Mesenchymal stem cell (in vitro differentiated cells and primary cell): Measurements from ENCODE around the gene PLCD1.
A peak's percentile ranks its signal among the peaks of the same experiment; 100 is the strongest.

Experiments used
- DNase-seq: peaks from one replicate; pipeline ENCODE4 v3.0.0-alpha.2; 2013
- H2AFZ ChIP-seq: one replicate; pipeline ENCODE4 v1.6.1; 2013; ENCODE audit warnings: low read depth, mild to moderate bottlenecking, control low read depth, inconsistent platforms, low read length, moderate library complexity
- H2AK5ac ChIP-seq: 2 replicates; pipeline ENCODE4 v1.6.1; 2013; ENCODE audit warnings: low read length, moderate library complexity, mild to moderate bottlenecking, inconsistent platforms; ENCODE audit not compliant: severe bottlenecking
- H2BK120ac ChIP-seq: one replicate; pipeline ENCODE4 v1.6.1; 2013; ENCODE audit warnings: low read depth, mild to moderate bottlenecking, inconsistent platforms, low read length, moderate library complexity
- H2BK12ac ChIP-seq, 2 experiments: one replicate each; pipeline ENCODE4 v1.6.1; 2013; ENCODE audit warnings: inconsistent platforms in 2 of 2, low read length in 2 of 2, mild to moderate bottlenecking in 2 of 2, moderate library complexity in 2 of 2, control low read depth in 1 of 2
- H2BK15ac ChIP-seq: one replicate; pipeline ENCODE4 v1.6.1; 2013; ENCODE audit warnings: mild to moderate bottlenecking, low read depth, inconsistent platforms; ENCODE audit not compliant: poor library complexity, severe bottlenecking
- H2BK5ac ChIP-seq: 2 replicates; pipeline ENCODE4 v1.6.1; 2013; ENCODE audit warnings: low read depth, mild to moderate bottlenecking, low read length, control low read depth, inconsistent platforms; ENCODE audit not compliant: poor library complexity, severe bottlenecking
- H3K14ac ChIP-seq, 2 experiments: one replicate each; pipeline ENCODE4 v1.6.1; 2013; ENCODE audit warnings: inconsistent platforms in 2 of 2, low read length in 2 of 2, control low read depth in 1 of 2, mild to moderate bottlenecking in 1 of 2, moderate library complexity in 1 of 2
- H3K18ac ChIP-seq, 2 experiments: one replicate each; pipeline ENCODE4 v1.6.1; 2013; ENCODE audit warnings: inconsistent platforms in 2 of 2, low read length in 2 of 2, control low read depth in 1 of 2, low read depth in 1 of 2, mild to moderate bottlenecking in 1 of 2
- H3K23ac ChIP-seq, 2 experiments: one replicate each; pipeline ENCODE4 v1.6.1; 2013; ENCODE audit warnings: inconsistent platforms in 2 of 2, low read length in 2 of 2, mild to moderate bottlenecking in 2 of 2, moderate library complexity in 2 of 2, control low read depth in 1 of 2
- H3K27ac ChIP-seq: 2 replicates; pipeline ENCODE4 v1.5.1; 2013; ENCODE audit warnings: mild to moderate bottlenecking, moderate library complexity, low read length, control low read depth, inconsistent platforms; ENCODE audit not compliant: poor library complexity, severe bottlenecking
- H3K27me3 ChIP-seq, 2 experiments: 2 replicates each; pipeline versions ENCODE4 v1.6.1 to v1.7.0; 2013; ENCODE audit warnings: low read length in 2 of 2, mild to moderate bottlenecking in 2 of 2, moderate library complexity in 2 of 2, control low read depth in 1 of 2, inconsistent platforms in 1 of 2; ENCODE audit not compliant: control insufficient read depth in 1 of 2, insufficient read depth in 1 of 2
- H3K36me3 ChIP-seq, 2 experiments: 2 replicates each; pipeline versions ENCODE4 v1.6.1 to v1.7.0; 2013; ENCODE audit warnings: low read length in 2 of 2, control low read depth in 1 of 2, inconsistent platforms in 1 of 2, low read depth in 1 of 2, mild to moderate bottlenecking in 1 of 2; ENCODE audit not compliant: insufficient read depth in 2 of 2, control insufficient read depth in 1 of 2
- H3K4ac ChIP-seq, 2 experiments: one replicate each; pipeline ENCODE4 v1.6.1; 2013; ENCODE audit warnings: inconsistent platforms in 2 of 2, low read length in 2 of 2, mild to moderate bottlenecking in 2 of 2, moderate library complexity in 2 of 2, control low read depth in 1 of 2, low read depth in 1 of 2
- H3K4me1 ChIP-seq: 2 replicates; pipeline ENCODE4 v1.6.1; 2013; ENCODE audit warnings: low read depth, low read length, control low read depth; ENCODE audit not compliant: control insufficient read depth, insufficient read depth
- H3K4me2 ChIP-seq: 2 replicates; pipeline ENCODE4 v1.6.1; 2013; ENCODE audit warnings: low read length, mild to moderate bottlenecking, inconsistent platforms; ENCODE audit not compliant: poor library complexity, severe bottlenecking
- H3K4me3 ChIP-seq, 2 experiments: 2 replicates each; pipeline versions ENCODE4 v1.5.1 to v1.7.0; 2013; ENCODE audit warnings: low read length in 2 of 2, mild to moderate bottlenecking in 2 of 2, control low read depth in 1 of 2, low read depth in 1 of 2; ENCODE audit not compliant: insufficient read depth in 1 of 2
- H3K79me1 ChIP-seq: replicated peaks from 2 replicates; pipeline ENCODE4 v1.6.1; 2013; ENCODE audit warnings: mild to moderate bottlenecking, control low read depth, low read length, inconsistent platforms; ENCODE audit not compliant: poor library complexity, severe bottlenecking
- H3K9ac ChIP-seq: 2 replicates; pipeline ENCODE4 v1.7.0; 2013; ENCODE audit warnings: mild to moderate bottlenecking, low read length, moderate library complexity
- H3K9me3 ChIP-seq: 2 replicates; pipeline ENCODE4 v1.7.0; 2013; ENCODE audit warnings: mild to moderate bottlenecking, low read length; ENCODE audit not compliant: control insufficient read depth
- H4K8ac ChIP-seq: one replicate; pipeline ENCODE4 v1.6.1; 2013; ENCODE audit warnings: inconsistent platforms, mild to moderate bottlenecking, low read length, moderate library complexity
- H4K91ac ChIP-seq: one replicate; pipeline ENCODE4 v1.6.1; 2013; ENCODE audit warnings: mild to moderate bottlenecking, low read length, inconsistent platforms
- WGBS: methylation state at CpG from one replicate; pipeline ENCODE4 v1.1.7; 2013; ENCODE audit warnings: mixed read lengths; 5-methylcytosine and 5-hydroxymethylcytosine counted together

PLCD1 gene

GRCh38 chr3:37967260-37967881 is 62.1 kb downstream of the PLCD1 start:
- peak overlapping the region in 1 of 2 experiments; percentile 25 for H3K4ac ChIP-seq
- H3K36me3 ChIP-seq = peaks cover 23 to 30% of the 10 kb centered on the region in 2 experiments
- no peak overlapping the region for H3K4me2 ChIP-seq
- H3K27ac ChIP-seq = no peak overlapping the region
- H3K27me3 ChIP-seq = no peaks in the 10 kb centered on the region
- H2AFZ ChIP-seq = no peak overlapping the region
- H2BK5ac ChIP-seq = no peak overlapping the region
- H3K4me1 ChIP-seq = peaks cover 19% of the 10 kb centered on the region
- H4K91ac ChIP-seq = no peak overlapping the region
- no peak overlapping the region for H3K4me3 ChIP-seq
- no peak overlapping the region for H2BK12ac ChIP-seq
- H3K14ac ChIP-seq = no peak overlapping the region
- H3K23ac ChIP-seq = no peak overlapping the region
- H2BK15ac ChIP-seq = no peak overlapping the region
- peaks cover 18% of the 10 kb centered on the region for H3K79me1 ChIP-seq
- no peak overlapping the region for H3K9ac ChIP-seq
- H3K18ac ChIP-seq = no peak overlapping the region
- H2AK5ac ChIP-seq = no peak overlapping the region
- peak overlapping the region; percentile 21 for H4K8ac ChIP-seq
- peak; percentile 70 for DNase-seq
- no peaks in the 10 kb centered on the region for H3K9me3 ChIP-seq
- no peak overlapping the region for H2BK120ac ChIP-seq
- WGBS = 29% methylated on average over 5 of the region's 7 CpGs

- H3K14ac ChIP-seq = no peak overlapping the region
- H3K27ac ChIP-seq = peak overlapping the region; percentile 73
- no peak overlapping the region for H3K23ac ChIP-seq
- peaks cover 18% of the 10 kb centered on the region for H3K4me1 ChIP-seq
- no peak overlapping the region for H2BK120ac ChIP-seq
- peaks cover 11% of the 10 kb centered on the region for H3K79me1 ChIP-seq
- no peak overlapping the region for H3K4me3 ChIP-seq
- no peak overlapping the region for H2BK5ac ChIP-seq
- H4K8ac ChIP-seq = no peak overlapping the region
- no peak overlapping the region for H2BK12ac ChIP-seq
- no peak for DNase-seq
- H3K9me3 ChIP-seq = no peaks in the 10 kb centered on the region
- no peak overlapping the region for H2AFZ ChIP-seq
- no peak overlapping the region for H3K4me2 ChIP-seq
- no peak overlapping the region for H4K91ac ChIP-seq
- no peak overlapping the region for H2AK5ac ChIP-seq
- no peak overlapping the region for H2BK15ac ChIP-seq
- no peaks in the 10 kb centered on the region for H3K27me3 ChIP-seq
- 100% methylated on average over 1 of the region's 1 CpG for WGBS
- no peak overlapping the region for H3K9ac ChIP-seq
- peaks cover 11 to 16% of the 10 kb centered on the region in 2 experiments for H3K36me3 ChIP-seq
- no peak overlapping the region for H3K4ac ChIP-seq
- H3K18ac ChIP-seq = no peak overlapping the region
Observed at GRCh38 chr3:37964716-37965115, 64.7 kb downstream of the PLCD1 start.

GRCh38 chr3:37964146-37964545 is 65.3 kb downstream of the PLCD1 start:
- Histone ChIP-seq H2BK12ac (no peak overlapping the region), H3K4me2 (no peak overlapping the region), H3K14ac (no peak overlapping the region), H3K79me1 (peaks cover 11% of the 10 kb centered on the region), H4K8ac (no peak overlapping the region), H3K23ac (no peak overlapping the region), H3K18ac (no peak overlapping the region), H2AK5ac (no peak overlapping the region), H3K9me3 (no peaks in the 10 kb centered on the region), H3K9ac (no peak overlapping the region), H3K4me3 (no peak overlapping the region), H3K27ac (peak overlapping the region; percentile 68), H3K4ac (no peak overlapping the region), H2AFZ (no peak overlapping the region), H2BK15ac (no peak overlapping the region), H3K27me3 (no peaks in the 10 kb centered on the region), H3K4me1 (peaks cover 18% of the 10 kb centered on the region), H3K36me3 (peaks cover 5 to 17% of the 10 kb centered on the region in 2 experiments), H2BK120ac (no peak overlapping the region), H4K91ac (no peak overlapping the region), H2BK5ac (no peak overlapping the region)
- DNase-seq = no peak
- 100% methylated on average over 2 of the region's 3 CpGs for WGBS

GRCh38 chr3:37963635-37964034 is 65.8 kb downstream of the PLCD1 start:
- Histone ChIP-seq H3K4ac (no peak overlapping the region), H2BK120ac (no peak overlapping the region), H3K79me1 (peaks cover 14% of the 10 kb centered on the region), H3K27me3 (no peaks in the 10 kb centered on the region), H2BK5ac (no peak overlapping the region), H3K14ac (no peak overlapping the region), H2AK5ac (no peak overlapping the region), H3K36me3 (peaks cover 3 to 22% of the 10 kb centered on the region in 2 experiments), H2BK12ac (no peak overlapping the region), H3K23ac (no peak overlapping the region), H3K4me3 (no peak overlapping the region), H3K9ac (no peak overlapping the region), H3K27ac (no peak overlapping the region), H4K8ac (no peak overlapping the region), H4K91ac (no peak overlapping the region), H3K4me1 (peaks cover 18% of the 10 kb centered on the region), H3K9me3 (no peaks in the 10 kb centered on the region), H3K18ac (no peak overlapping the region), H2AFZ (no peak overlapping the region), H2BK15ac (no peak overlapping the region), H3K4me2 (no peak overlapping the region)
- 100% methylated on average over 1 of the region's 3 CpGs for WGBS
- no peak for DNase-seq
